GM18909 (cell line): ENCODE measurements around the gene FILIP1L.

Experiments used
- ATAC-seq: cut with Tn5 transposase; IDR thresholded peaks from one replicate; pipeline ENCODE4 v1.9.1; 2021; ENCODE audit warnings: mild to moderate bottlenecking; ENCODE audit not compliant: unreplicated experiment, poor library complexity

Gene FILIP1L

GRCh38 chr3:99907959-99908544, 206.2 kb downstream of the FILIP1L start:
- no peak for ATAC-seq

GRCh38 chr3:99903869-99904268, 210.4 kb downstream of the FILIP1L start:
- no peak for ATAC-seq

- ATAC-seq = no peak
Observed at GRCh38 chr3:99902091-99902490, 212.2 kb downstream of the FILIP1L start.

GRCh38 chr3:99901200-99901926, 212.9 kb downstream of the FILIP1L start:
- ATAC-seq = no peak

GRCh38 chr3:99900248-99900647, 214.1 kb downstream of the FILIP1L start:
- ATAC-seq = no peak

GRCh38 chr3:99899603-99900002, 214.7 kb downstream of the FILIP1L start:
- ATAC-seq = no peak

- ATAC-seq = no peak
Observed at GRCh38 chr3:99896482-99896881, 217.8 kb downstream of the FILIP1L start.

GRCh38 chr3:99895703-99896441, 218.4 kb downstream of the FILIP1L start:
- no peak for ATAC-seq

GRCh38 chr3:99895131-99895696, 219.1 kb downstream of the FILIP1L start:
- no peak for ATAC-seq

- no peak for ATAC-seq
Observed at GRCh38 chr3:99892332-99892731, 222.0 kb downstream of the FILIP1L start.

- ATAC-seq = no peak
Observed at GRCh38 chr3:99891610-99892285, 222.6 kb downstream of the FILIP1L start.

- ATAC-seq = no peak
Observed at GRCh38 chr3:99885851-99886250, 228.4 kb downstream of the FILIP1L start.

- no peak for ATAC-seq
Observed at GRCh38 chr3:99885085-99885484, 229.2 kb downstream of the FILIP1L start.

GRCh38 chr3:99884484-99884883, 229.8 kb downstream of the FILIP1L start:
- no peak for ATAC-seq

- ATAC-seq = no peak
Observed at GRCh38 chr3:99883693-99884092, 230.6 kb downstream of the FILIP1L start.

- no peak for ATAC-seq
Observed at GRCh38 chr3:99883138-99883461, 231.2 kb downstream of the FILIP1L start.

- no peak for ATAC-seq
Observed at GRCh38 chr3:99882436-99883137, 231.7 kb downstream of the FILIP1L start.

GRCh38 chr3:99881121-99881524, 233.2 kb downstream of the FILIP1L start:
- no peak for ATAC-seq

GRCh38 chr3:99879275-99879674, 235.0 kb downstream of the FILIP1L start:
- no peak for ATAC-seq

- peak; percentile 59 for ATAC-seq
Observed at GRCh38 chr3:99878005-99878404, 236.3 kb downstream of the FILIP1L start.
